Stimulated activated CD4-positive, alpha-beta T cell treated with anti-CD3 and anti-CD28 coated beads, Interleukin-2, amount 100 ng/mL, for 24 hours (primary cell): ENCODE results near the gene BRF1.

Experiments used
- DNase-seq, 2 donors: peaks; one replicate each; pipeline ENCODE4 v3.0.0-alpha.2; 2020

Gene BRF1

GRCh38 chr14:105223770-105224544 lies 76.8 kb downstream of the BRF1 start:
- DNase-seq = no peak

GRCh38 chr14:105223260-105223659 lies 77.5 kb downstream of the BRF1 start:
- no peak for DNase-seq

GRCh38 chr14:105221598-105222178 lies 79.1 kb downstream of the BRF1 start:
- DNase-seq = no peak

- DNase-seq = no peak
These were observed 79.9 kb downstream of the BRF1 start for GRCh38 chr14:105220699-105221597.

GRCh38 chr14:105219753-105220152 lies 81.0 kb downstream of the BRF1 start:
- DNase-seq = no peak

- no peak for DNase-seq
These were observed 81.7 kb downstream of the BRF1 start for GRCh38 chr14:105219043-105219612.

GRCh38 chr14:105218611-105219010 lies 82.2 kb downstream of the BRF1 start:
- no peak for DNase-seq

GRCh38 chr14:105217774-105218173 lies 83.0 kb downstream of the BRF1 start:
- DNase-seq = no peak

GRCh38 chr14:105216490-105217247 lies 84.1 kb downstream of the BRF1 start:
- DNase-seq = no peak

- no peak for DNase-seq
These were observed 85.2 kb downstream of the BRF1 start for GRCh38 chr14:105215602-105216001.

- no peak for DNase-seq
These were observed 86.4 kb downstream of the BRF1 start for GRCh38 chr14:105214324-105214915.

GRCh38 chr14:105213361-105213760 lies 87.4 kb downstream of the BRF1 start:
- no peak for DNase-seq

- no peak for DNase-seq
These were observed 88.1 kb downstream of the BRF1 start for GRCh38 chr14:105212541-105213300.

- no peak for DNase-seq
These were observed 89.1 kb downstream of the BRF1 start for GRCh38 chr14:105211758-105212089.

GRCh38 chr14:105211086-105211757 lies 89.6 kb downstream of the BRF1 start:
- DNase-seq = no peak

- DNase-seq = no peak
These were observed 90.4 kb downstream of the BRF1 start for GRCh38 chr14:105210266-105211025.

GRCh38 chr14:105209646-105210045 lies 91.2 kb downstream of the BRF1 start:
- DNase-seq = no peak

- DNase-seq = no peak
These were observed 91.7 kb downstream of the BRF1 start for GRCh38 chr14:105209091-105209490.

- no peak for DNase-seq
These were observed 92.1 kb downstream of the BRF1 start for GRCh38 chr14:105208738-105209075.
